ENCODE results near the gene BANF1. TPM values are rescaled to one million over a fixed set of nuclear protein-coding genes. Genes with fewer than 3 reads are reported as not detected.

BANF1 gene
- total and polyA plus RNA-seq, 9 of the 15 experiments (the other 6 are each of a cell fraction or from before 2014, with no cell fraction given): 108 to 651 (median 263) TPM

DNA sequence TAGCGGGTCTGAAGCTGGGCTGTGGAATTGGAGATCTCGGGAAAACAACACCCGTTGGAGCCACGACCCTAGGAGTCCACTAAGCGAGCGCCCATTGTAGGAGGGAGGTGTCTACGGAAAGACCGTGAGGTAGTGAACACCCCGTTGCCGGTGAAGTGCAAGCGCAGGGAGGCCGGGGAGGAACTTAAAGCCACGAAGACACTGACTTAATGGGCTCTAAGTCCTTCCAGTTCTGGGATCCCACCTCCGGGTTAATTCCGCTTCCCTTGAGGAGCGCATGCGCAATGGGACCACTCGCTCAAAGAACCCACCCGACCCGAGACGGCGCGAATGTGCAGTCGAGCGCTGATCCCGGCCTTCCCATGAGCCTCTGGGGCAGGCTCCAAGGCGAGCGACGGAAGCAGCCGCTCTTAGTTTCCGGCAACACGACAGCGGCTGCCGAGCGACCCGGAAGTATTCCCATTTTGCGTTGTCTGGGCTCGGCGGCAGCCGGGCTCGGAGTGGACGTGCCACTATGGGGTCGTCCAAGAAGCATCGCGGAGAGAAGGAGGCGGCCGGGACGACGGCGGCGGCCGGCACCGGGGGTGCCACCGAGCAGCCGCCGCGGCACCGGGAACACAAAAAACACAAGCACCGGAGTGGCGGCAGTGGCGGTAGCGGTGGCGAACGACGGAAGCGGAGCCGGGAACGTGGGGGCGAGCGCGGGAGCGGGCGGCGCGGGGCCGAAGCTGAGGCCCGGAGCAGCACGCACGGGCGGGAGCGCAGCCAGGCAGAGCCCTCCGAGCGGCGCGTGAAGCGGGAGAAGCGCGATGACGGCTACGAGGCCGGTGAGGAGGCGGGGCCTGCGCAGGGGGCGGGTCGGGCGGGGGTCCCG lies 40.8 kb upstream of the BANF1 start, which contains the start of gene SART1 (continued):
- TF ChIP-seq CREB5 (CRISPR knock-in tag; IDR thresholded peaks at IDR 0.05) (no peak), HOXB6 (CRISPR knock-in tag; IDR thresholded peaks at IDR 0.05; ENCODE audit: borderline replicate concordance) (no peak), STAT5B (CRISPR knock-in tag; IDR thresholded peaks at IDR 0.05) (no peak), TRIM25 (IDR thresholded peaks at IDR 0.05; ENCODE audit: borderline replicate concordance) (peak; percentile 83; the same call in 1 of the 2 replicates), CBX5 (IDR thresholded peaks at IDR 0.05; ENCODE audit: borderline replicate concordance, low read depth) (no peak), ATF1 (CRISPR knock-in tag; IDR thresholded peaks at IDR 0.05) (no peak), ATF1 (tag; IDR thresholded peaks at IDR 0.05) (peak; percentile 91), TCF7L2 (IDR thresholded peaks at IDR 0.05; ENCODE audit: low read depth, low read length) (no peak; the same call in 1 of the 2 replicates), LEF1 (IDR thresholded peaks at IDR 0.05) (no peak), TOE1 (IDR thresholded peaks at IDR 0.05; ENCODE audit: borderline replicate concordance) (no peak), TOE1 (CRISPR knock-in tag; IDR thresholded peaks at IDR 0.05; ENCODE audit: borderline replicate concordance, low read depth) (no peak), MCM2 (IDR thresholded peaks at IDR 0.05; ENCODE audit: low read depth) (no peak), WHSC1 (IDR thresholded peaks at IDR 0.05; ENCODE audit: low read length) (no peak), GATAD2A (IDR thresholded peaks at IDR 0.05) (no peak), SRSF9 (IDR thresholded peaks at IDR 0.05; ENCODE audit: borderline replicate concordance, low read depth, low read length) (no peak), ARID1B (IDR thresholded peaks at IDR 0.05) (0 out of 2 replicates have a peak, but pooled peaks have one; percentile 20), HDGF (IDR thresholded peaks at IDR 0.05) (no peak), MED1 (CRISPR knock-in tag; IDR thresholded peaks at IDR 0.05; ENCODE audit: borderline replicate concordance) (no peak), THRB (CRISPR knock-in tag; conservative IDR thresholded peaks at IDR 0.05) (0 out of 2 replicates have a peak, but pooled peaks have one; percentile 44), NBN (IDR thresholded peaks at IDR 0.05; ENCODE audit: low read depth) (0 out of 2 replicates have a peak, but pooled peaks have one; percentile 65), ZNF253 (CRISPR knock-in tag; conservative IDR thresholded peaks at IDR 0.05) (no peak)
- TF ChIP-seq, protein P1, sequence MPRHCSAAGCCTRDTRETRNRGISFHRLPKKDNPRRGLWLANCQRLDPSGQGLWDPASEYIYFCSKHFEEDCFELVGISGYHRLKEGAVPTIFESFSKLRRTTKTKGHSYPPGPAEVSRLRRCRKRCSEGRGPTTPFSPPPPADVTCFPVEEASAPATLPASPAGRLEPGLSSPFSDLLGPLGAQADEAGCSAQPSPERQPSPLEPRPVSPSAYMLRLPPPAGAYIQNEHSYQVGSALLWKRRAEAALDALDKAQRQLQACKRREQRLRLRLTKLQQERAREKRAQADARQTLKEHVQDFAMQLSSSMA (CRISPR knock-in tag; IDR thresholded peaks at IDR 0.05): no peak
- TF ChIP-seq, protein P2, sequence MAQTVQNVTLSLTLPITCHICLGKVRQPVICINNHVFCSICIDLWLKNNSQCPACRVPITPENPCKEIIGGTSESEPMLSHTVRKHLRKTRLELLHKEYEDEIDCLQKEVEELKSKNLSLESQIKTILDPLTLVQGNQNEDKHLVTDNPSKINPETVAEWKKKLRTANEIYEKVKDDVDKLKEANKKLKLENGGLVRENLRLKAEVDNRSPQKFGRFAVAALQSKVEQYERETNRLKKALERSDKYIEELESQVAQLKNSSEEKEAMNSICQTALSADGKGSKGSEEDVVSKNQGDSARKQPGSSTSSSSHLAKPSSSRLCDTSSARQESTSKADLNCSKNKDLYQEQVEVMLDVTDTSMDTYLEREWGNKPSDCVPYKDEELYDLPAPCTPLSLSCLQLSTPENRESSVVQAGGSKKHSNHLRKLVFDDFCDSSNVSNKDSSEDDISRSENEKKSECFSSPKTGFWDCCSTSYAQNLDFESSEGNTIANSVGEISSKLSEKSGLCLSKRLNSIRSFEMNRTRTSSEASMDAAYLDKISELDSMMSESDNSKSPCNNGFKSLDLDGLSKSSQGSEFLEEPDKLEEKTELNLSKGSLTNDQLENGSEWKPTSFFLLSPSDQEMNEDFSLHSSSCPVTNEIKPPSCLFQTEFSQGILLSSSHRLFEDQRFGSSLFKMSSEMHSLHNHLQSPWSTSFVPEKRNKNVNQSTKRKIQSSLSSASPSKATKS (CRISPR knock-in tag; IDR thresholded peaks at IDR 0.05): no peak
